EL (cell line): ENCODE data around the gene POU2F1.
A peak's percentile ranks its signal among the peaks of the same experiment; 100 is the strongest.
"Not testable (repeated sequence)": the region's sequence is repeated elsewhere in the genome, so short reads cannot be mapped to it uniquely, and the experiment has no call there.

Experiments used
- DNase-seq: peaks from one replicate; pipeline ENCODE4 v3.0.0-alpha.2; 2016

POU2F1 gene

GRCh38 chr1:167276969-167277368, 56.3 kb downstream of the POU2F1 start:
- no peak for DNase-seq

DNA sequence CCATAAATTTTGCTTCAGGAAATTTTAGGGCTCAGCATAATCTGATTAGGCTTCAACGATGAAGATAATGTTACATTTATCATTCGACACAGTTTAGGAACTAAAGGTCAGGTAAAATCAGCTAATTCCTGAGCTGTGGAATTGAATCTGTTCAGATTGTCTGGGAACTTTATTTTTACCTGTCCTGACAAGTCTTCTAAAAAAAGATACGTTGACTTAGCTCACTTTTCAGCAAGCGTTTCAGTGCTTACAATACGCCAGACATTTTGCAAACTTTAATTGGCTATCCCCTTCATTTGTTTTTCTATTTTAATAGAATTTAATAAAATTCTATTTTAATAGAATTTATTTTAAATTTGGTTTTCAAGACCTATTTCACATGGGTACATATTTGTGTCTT, 57.8 kb downstream of the POU2F1 start:
- DNase-seq = no peak

GRCh38 chr1:167280912-167281311, 60.2 kb downstream of the POU2F1 start:
- DNase-seq = no peak

DNA sequence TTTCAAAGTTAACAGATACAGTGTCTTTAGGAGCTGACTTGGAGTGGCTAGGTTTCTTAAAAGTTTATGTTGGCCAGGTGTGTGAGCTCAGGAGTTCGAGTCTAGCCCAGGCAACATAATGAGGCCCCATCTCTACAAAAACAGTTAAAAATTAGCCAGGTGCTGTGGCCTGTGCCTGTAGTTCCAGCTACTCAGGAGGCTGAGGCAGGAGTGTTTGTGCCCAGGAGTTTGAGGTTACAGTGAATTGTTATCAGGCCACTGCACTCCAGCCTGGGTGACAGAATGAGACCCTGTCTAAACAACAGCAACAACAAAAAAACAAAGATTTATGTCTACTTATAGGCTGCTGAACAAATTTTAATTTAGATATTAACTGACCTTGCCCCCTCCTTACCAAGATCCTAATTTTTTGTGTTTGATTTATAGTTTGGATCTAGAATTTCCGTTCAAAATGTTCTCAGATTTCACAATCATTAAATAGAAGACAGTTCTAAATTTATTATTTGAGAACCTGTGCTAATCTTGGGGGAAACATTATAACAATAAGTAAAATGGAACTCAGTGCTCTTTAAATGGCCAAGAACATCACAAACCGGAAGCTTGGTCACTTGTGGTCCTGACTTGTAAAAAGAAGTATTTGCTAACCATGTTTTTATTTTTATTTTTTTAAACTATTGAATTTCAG, 67.8 kb downstream of the POU2F1 start:
- no peak for DNase-seq

- no peak for DNase-seq
Measured at GRCh38 chr1:167289075-167289442, 68.4 kb downstream of the POU2F1 start.

DNA sequence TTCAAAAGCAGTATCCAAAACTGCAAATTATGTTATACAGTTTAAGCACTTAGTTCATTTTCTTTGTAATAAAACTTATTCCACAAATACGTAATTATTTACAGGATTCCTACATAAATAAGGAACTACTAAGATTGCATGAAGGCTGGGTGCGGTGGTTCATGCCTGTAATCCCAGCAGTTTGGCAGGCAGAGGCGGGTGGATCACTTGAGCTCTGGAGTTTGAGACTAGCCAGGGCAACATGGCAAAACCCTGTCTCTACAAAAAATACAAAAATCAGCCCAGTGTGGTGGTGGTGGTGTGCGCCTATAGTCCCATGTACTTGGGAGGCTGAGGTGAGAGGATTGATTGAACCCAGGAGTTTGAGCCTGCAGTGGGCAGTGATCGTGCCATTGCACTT, 69.3 kb downstream of the POU2F1 start:
- no peak for DNase-seq

GRCh38 chr1:167291539-167292185, 71.0 kb downstream of the POU2F1 start:
- no peak for DNase-seq

GRCh38 chr1:167292216-167292615, 71.5 kb downstream of the POU2F1 start:
- DNase-seq = no peak

DNA sequence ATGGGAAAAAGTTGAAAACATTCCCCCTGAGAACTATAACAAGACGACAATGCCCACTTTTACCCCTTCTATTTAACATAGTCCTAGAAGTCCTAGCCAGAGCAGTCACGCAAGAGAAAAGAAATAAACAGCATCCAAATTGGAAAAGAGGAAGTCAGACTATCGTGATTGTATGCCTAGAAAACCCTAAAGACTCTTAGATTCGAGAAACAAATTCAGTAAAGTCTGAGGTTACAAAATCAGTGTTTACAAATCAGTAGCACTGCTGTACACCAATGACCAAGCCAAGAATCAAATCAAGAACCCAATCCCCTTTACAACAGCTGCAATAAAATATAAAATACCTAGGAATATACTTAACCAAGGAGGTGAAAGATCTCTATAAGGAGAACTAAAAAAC, 72.4 kb downstream of the POU2F1 start:
- DNase-seq = no peak

- DNase-seq = peak; percentile 21
Measured at GRCh38 chr1:167294528-167294927, 73.8 kb downstream of the POU2F1 start.

- no peak for DNase-seq
Measured at GRCh38 chr1:167297222-167298214, 76.8 kb downstream of the POU2F1 start.

GRCh38 chr1:167298325-167298724, 77.6 kb downstream of the POU2F1 start:
- no peak for DNase-seq

- no peak for DNase-seq
Measured at GRCh38 chr1:167301355-167301754, 80.7 kb downstream of the POU2F1 start.

DNA sequence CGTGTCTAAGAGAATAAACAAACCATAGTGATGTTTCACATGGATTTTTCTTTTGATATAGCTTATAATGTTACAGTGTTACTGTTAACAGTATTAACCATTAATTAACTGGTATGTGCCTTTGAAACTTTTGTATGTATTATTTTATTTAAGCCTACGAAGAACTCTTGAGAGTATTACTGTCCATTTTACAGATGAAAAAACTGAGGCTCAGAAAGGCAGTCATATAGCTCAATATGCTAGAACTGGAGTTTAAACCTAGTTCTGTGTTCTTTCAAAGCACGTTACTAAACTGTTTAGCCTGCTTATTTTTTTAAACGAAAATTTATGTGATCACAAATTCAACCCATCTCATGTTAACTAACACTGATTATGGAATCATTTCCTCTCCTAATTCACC, 83.5 kb downstream of the POU2F1 start:
- DNase-seq = no peak

DNA sequence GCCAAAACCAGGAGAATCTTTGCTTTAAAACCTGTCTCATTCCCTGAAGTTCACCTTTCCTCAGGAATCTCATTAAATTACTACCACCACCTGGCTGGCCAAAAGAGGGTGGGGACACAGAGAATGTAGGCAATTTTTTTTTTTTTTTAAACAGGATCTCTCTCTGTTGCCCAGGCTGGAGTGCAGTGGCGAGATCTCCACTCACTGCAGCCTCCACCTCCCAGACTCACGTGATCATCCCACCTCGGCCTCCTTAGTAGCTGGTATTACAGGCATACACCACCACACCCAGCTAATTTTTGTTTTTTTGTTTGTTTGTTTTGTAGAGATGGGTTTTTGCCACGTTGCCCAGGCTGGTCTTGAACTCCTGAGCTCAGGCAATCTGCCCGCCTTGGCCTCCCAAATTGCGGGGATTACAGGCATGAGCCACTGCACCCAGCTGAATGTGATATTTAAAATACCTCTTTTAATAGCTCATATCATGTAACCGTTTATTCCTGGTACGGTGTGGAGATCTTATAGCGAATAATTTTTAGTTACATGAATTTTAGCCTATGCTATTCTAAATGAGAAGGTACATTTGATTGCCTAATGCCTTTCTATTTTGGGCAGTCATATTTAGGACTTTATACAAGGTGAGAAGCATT, 84.5 kb downstream of the POU2F1 start:
- DNase-seq = no peak

- no peak for DNase-seq
Measured at GRCh38 chr1:167305706-167306277, 85.1 kb downstream of the POU2F1 start.

- no peak for DNase-seq
Measured at GRCh38 chr1:167310732-167311131, 90.0 kb downstream of the POU2F1 start.

DNA sequence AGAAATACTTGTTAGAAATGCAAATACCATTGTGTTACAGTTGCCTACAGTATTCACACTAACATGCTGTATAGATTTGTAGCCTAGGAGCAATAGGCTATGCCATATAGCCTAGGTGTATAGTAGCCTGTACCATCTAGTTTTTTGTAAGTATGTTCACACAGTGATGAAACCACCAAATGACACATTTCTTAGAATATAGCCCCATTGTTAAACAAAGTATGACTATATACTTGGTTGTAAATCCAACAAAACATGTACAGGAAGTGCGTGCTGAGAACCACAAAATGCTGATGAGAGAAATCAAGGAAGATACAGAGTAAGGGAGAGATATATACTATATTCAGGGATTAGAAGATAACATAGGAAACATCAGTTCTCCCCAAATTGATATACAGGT, 92.2 kb downstream of the POU2F1 start:
- DNase-seq = no peak

- DNase-seq = no peak
Measured at GRCh38 chr1:167314671-167315070, 94.0 kb downstream of the POU2F1 start.

GRCh38 chr1:167317463-167317862, 96.8 kb downstream of the POU2F1 start:
- DNase-seq = no peak

- DNase-seq = not testable (repeated sequence)
Measured at GRCh38 chr1:167319206-167319605, 98.5 kb downstream of the POU2F1 start.

DNA sequence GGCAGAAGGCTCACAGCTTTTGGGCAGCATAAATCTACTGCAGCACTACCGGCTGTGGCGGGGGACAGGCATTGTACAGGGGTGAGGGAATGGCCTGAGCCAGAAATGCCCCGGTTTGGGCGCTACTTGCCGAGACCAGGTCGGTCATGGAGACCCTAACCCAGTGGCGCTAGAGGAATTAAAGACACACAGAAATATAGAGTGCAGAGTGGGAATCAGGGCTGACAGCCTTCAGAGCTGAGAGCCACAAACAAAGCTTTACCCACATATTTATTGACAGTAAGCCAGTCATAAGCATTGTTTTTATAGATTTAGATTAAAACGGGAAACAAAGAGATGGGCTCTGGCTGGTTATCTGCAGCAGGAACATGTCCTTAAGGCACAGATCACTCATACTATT, 101.8 kb downstream of the POU2F1 start:
- DNase-seq = no peak

- DNase-seq = no peak
Measured at GRCh38 chr1:167325151-167325550, 104.5 kb downstream of the POU2F1 start.
